ENCODE measurements around the gene FOS.
A peak's percentile ranks its signal among the peaks of the same experiment; 100 is the strongest.
"Not testable (repeated sequence)": the region's sequence is repeated elsewhere in the genome, so short reads cannot be mapped to it uniquely, and the experiment has no call there.

The FOS gene

DNA sequence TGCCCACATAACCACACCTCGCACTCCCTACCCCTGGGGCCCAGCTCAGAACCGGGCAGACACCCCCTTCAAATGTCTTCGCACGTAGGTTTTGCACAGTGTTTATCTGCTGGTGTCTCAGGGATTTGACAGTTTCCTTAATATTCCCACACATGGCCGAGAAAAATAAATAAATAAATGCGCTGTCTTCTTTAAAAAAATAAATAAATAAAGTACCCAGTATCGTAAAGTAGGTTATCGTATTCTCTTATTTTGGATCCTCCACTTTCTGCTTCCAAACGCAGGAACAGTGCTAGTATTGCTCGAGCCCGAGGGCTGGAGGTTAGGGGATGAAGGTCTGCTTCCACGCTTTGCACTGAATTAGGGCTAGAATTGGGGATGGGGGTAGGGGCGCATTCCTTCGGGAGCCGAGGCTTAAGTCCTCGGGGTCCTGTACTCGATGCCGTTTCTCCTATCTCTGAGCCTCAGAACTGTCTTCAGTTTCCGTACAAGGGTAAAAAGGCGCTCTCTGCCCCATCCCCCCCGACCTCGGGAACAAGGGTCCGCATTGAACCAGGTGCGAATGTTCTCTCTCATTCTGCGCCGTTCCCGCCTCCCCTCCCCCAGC, 710 bp upstream of the FOS start:
- DNase-seq: no peak

DNA sequence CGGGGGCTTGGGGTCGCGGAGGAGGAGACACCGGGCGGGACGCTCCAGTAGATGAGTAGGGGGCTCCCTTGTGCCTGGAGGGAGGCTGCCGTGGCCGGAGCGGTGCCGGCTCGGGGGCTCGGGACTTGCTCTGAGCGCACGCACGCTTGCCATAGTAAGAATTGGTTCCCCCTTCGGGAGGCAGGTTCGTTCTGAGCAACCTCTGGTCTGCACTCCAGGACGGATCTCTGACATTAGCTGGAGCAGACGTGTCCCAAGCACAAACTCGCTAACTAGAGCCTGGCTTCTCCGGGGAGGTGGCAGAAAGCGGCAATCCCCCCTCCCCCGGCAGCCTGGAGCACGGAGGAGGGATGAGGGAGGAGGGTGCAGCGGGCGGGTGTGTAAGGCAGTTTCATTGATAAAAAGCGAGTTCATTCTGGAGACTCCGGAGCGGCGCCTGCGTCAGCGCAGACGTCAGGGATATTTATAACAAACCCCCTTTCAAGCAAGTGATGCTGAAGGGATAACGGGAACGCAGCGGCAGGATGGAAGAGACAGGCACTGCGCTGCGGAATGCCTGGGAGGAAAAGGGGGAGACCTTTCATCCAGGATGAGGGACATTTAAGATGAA, 630 bp downstream of the FOS start:
- DNase-seq: peak; percentile 63

DNA sequence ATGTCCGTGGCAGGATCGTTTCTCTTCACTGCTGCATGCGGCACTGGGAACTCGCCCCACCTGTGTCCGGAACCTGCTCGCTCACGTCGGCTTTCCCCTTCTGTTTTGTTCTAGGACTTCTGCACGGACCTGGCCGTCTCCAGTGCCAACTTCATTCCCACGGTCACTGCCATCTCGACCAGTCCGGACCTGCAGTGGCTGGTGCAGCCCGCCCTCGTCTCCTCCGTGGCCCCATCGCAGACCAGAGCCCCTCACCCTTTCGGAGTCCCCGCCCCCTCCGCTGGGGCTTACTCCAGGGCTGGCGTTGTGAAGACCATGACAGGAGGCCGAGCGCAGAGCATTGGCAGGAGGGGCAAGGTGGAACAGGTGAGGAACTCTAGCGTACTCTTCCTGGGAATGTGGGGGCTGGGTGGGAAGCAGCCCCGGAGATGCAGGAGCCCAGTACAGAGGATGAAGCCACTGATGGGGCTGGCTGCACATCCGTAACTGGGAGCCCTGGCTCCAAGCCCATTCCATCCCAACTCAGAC, 1.2 kb downstream of the FOS start:
- no peak for DNase-seq

- DNase-seq: no peak
Observed at GRCh38 chr14:75280291-75280830, 1.7 kb downstream of the FOS start.

- DNase-seq: no peak
Observed at GRCh38 chr14:75280831-75281653, 2.4 kb downstream of the FOS start.

- DNase-seq: no peak
Observed at GRCh38 chr14:75281654-75282019, 3.0 kb downstream of the FOS start.

DNA sequence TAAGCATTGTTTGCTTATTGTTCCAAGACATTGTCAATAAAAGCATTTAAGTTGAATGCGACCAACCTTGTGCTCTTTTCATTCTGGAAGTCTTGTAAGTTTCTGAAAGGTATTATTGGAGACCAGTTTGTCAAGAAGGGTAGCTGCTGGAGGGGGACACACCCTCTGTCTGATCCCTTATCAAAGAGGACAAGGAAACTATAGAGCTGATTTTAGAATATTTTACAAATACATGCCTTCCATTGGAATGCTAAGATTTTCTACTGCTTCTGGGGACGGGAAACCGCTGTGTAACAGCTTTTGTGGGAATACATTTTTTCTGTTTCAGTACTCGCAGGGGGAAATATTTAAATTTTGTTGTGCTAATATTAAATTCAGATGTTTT, 3.5 kb downstream of the FOS start:
- DNase-seq: no peak

GRCh38 chr14:75282555-75283161, 4.0 kb downstream of the FOS start:
- not testable (repeated sequence) for DNase-seq

DNA sequence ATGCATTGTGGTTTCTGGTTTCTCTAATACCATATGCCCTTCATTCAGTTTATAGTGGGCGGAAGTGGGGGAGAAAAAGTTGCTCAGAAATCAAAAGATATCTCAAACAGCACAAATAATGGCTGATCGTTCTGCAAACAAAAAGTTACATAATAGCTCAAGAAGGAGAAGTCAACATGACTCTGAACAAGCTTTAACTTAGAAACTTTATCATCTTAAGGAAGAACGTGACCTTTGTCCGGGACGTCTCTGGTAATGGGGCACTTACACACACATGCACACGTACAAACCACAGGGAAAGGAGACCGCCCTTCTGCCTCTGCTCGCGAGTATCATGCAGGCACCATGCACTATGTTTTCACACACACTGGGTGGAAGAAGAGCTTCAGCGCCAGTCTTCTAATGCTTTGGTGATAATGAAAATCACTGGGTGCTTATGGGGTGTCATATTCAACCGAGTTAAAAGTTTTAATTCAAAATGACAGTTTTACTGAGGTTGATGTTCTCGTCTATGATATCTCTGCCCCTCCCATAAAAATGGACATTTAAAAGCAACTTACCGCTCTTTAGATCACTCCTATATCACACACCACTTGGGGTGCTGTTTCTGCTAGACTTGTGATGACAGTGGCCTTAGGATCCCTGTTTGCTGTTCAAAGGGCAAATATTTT, 4.7 kb downstream of the FOS start:
- DNase-seq: no peak

GRCh38 chr14:75283833-75284563, 5.4 kb downstream of the FOS start:
- DNase-seq: no peak

DNA sequence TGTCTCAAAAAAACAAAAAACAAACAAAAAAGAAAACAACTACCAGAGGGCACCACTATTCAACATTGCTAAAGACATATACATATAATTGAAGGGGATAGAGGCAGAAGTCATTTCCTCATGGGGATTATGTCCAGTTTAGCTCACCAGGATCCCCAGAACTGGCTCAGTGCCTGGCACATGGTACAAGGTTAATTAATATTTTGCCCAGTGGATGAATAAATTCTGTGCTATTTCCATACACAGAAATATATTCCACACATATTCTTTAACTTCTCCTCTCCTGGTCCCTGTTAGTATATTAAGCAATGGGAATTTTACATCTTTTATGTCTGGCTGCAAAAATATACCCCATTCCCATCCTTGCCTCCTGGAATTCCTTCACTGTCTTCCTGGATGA, 6.7 kb downstream of the FOS start:
- DNase-seq: no peak

DNA sequence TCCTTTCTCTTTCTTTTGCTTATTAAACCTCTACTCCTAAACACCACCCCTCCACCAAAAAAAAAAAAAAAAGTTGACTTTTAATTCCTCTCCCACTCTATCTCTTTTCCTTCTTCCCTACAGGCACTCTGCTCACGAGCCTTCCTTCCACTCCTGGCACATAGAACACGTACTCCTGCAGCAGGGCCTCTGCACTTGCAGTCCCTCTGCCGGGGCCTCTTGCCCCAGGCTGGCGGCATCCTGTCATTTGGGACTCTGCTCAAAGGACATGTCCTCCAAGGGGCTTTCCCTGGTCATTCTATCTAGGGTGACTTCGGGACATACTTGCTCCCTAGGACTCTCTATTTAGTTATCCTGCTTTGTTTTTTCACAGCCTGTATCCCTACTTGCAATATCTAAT, 7.7 kb downstream of the FOS start:
- DNase-seq: no peak

GRCh38 chr14:75289840-75290388, 11.3 kb downstream of the FOS start:
- no peak for DNase-seq

GRCh38 chr14:75290851-75291250, 12.2 kb downstream of the FOS start:
- DNase-seq: no peak

- DNase-seq: no peak
Observed at GRCh38 chr14:75291331-75291730, 12.7 kb downstream of the FOS start.

DNA sequence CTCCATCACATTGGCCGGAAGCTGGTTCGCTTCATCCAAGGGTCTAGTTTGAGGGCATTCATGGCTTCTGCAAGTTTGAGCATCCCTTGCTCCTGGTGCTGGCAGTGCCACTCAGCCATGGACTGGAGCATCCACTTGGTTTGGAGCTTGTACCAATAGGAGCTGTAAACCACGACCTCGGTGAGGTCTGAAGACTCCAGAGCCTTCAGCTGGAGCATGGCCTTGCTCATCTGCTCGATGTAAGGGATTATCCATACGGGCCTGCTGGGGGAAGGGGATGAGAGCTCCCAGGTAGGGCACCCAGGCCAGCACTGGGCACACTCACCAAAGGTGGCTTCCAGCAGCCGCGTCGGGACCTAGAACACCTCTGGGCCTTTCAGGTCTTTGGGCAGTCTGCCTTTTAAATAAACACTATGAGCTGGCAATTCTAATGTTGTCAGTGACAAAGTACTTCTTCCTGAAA, 13.5 kb downstream of the FOS start:
- DNase-seq: no peak

DNA sequence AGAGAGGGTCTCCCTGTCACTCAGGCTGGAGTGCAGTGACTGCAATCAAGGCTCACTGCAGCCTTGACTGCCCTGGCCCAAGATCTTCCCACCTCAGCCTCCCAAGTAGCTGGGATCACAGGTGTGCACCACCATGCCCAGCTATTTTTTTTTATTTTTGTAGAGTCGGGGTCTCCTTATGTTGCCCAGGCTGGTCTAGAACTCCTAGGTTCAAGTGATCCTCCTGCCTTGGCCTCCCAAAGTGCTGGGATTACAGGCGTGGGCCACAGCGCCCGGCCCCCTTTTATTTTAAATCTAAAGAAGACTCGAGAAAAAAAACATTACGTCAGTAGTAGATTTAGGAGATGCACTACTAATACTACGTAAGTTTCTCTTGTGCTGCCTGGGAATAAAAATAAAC, 14.3 kb downstream of the FOS start:
- DNase-seq: no peak

GRCh38 chr14:75293920-75294648, 15.5 kb downstream of the FOS start:
- DNase-seq: peak; percentile 92

- DNase-seq: no peak
Observed at GRCh38 chr14:75294649-75295033, 16.0 kb downstream of the FOS start.

GRCh38 chr14:75295061-75295461, 16.4 kb downstream of the FOS start:
- DNase-seq: peak; percentile 95
